WTC11 (cell line): ENCODE measurements around the gene PRPF8. TPM values are rescaled to one million over a fixed set of nuclear protein-coding genes. Genes with fewer than 3 reads are reported as not detected.

ENCODE experiments used
- ATAC-seq: fragments of 200-7000 bp; cut with Tn5 transposase; 2 replicates; pipeline ENCODE4 v1.10.0; 2021; ENCODE audit warnings: mild to moderate bottlenecking, moderate library complexity
- CTCF ChIA-PET: fragments of 300-600 bp; sonication (Branson Sonifier 250); formaldehyde crosslinking; loops from one replicate; lab custom pipeline; 2021; ENCODE audit warnings: antibody characterized with exemption; lab: Charles Lee
- POLR2A ChIA-PET: fragments of 350-600 bp; sonication (Branson Sonifier 250); formaldehyde crosslinking; loops from one replicate; lab custom pipeline; 2021; ENCODE audit warnings: antibody characterized with exemption; lab: Charles Lee
- DNase-seq: peaks from one replicate; pipeline ENCODE4 v3.0.0; 2021; ENCODE audit warnings: low spot score
- H3K27ac Mint-ChIP-seq: 2 replicates; pipeline ENCODE4 v1.8.0; 2021; ENCODE audit warnings: mixed read lengths
- H3K27me3 Mint-ChIP-seq: 2 replicates; pipeline ENCODE4 v1.8.0; 2021; ENCODE audit warnings: low read depth, mild to moderate bottlenecking, moderate library complexity, mixed read lengths
- H3K36me3 Mint-ChIP-seq: 2 replicates; pipeline ENCODE4 v1.8.0; 2021; ENCODE audit warnings: mixed read lengths
- H3K4me1 Mint-ChIP-seq: 2 replicates; pipeline ENCODE4 v1.8.0; 2022; ENCODE audit warnings: mixed read lengths
- H3K4me3 Mint-ChIP-seq: 2 replicates; pipeline ENCODE4 v1.8.0; 2021; ENCODE audit warnings: mild to moderate bottlenecking, moderate library complexity, mixed read lengths
- H3K9me3 Mint-ChIP-seq: 2 replicates; pipeline ENCODE4 v1.8.0; 2021; ENCODE audit warnings: mixed read lengths
- CREB1 ChIP-seq: sonication (generic); formaldehyde crosslinking; IDR thresholded peaks from 2 replicates; pipeline ENCODE4 v1.8.0; 2023; ENCODE audit warnings: mild to moderate bottlenecking, missing genetic modification reagents
- FOXP1 ChIP-seq: sonication (generic); formaldehyde crosslinking; IDR thresholded peaks from 2 replicates; pipeline ENCODE4 v1.8.0; 2022; ENCODE audit warnings: missing genetic modification reagents, mild to moderate bottlenecking, moderate library complexity, borderline replicate concordance
- GTF2I ChIP-seq: fragments of 250-450 bp; sonication (Bioruptor Pico); conservative IDR thresholded peaks from 2 replicates; pipeline ENCODE4 v1.4.0; 2021; ENCODE audit warnings: mild to moderate bottlenecking
- JAZF1 ChIP-seq: fragments of 250-450 bp; sonication (Bioruptor Pico); IDR thresholded peaks from 2 replicates; pipeline ENCODE4 v1.9.0; 2021; ENCODE audit warnings: moderate library complexity, mild to moderate bottlenecking, inconsistent platforms
- NR3C1 ChIP-seq: sonication (generic); formaldehyde crosslinking; conservative IDR thresholded peaks from 2 replicates; pipeline ENCODE4 v1.8.1; 2023; ENCODE audit warnings: low read depth, mild to moderate bottlenecking, missing genetic modification reagents
- PRDM15 ChIP-seq: sonication (generic); formaldehyde crosslinking; IDR thresholded peaks from 2 replicates; pipeline ENCODE4 v1.8.0; 2022; ENCODE audit warnings: missing genetic modification reagents
- SP1 ChIP-seq: sonication (generic); formaldehyde crosslinking; conservative IDR thresholded peaks from 2 replicates; pipeline ENCODE4 v1.8.1; 2022; ENCODE audit warnings: missing genetic modification reagents
- STAT6 ChIP-seq: sonication (generic); formaldehyde crosslinking; conservative IDR thresholded peaks from 2 replicates; pipeline ENCODE4 v1.8.1; 2023; ENCODE audit warnings: mild to moderate bottlenecking, low read depth, missing genetic modification reagents, moderate library complexity
- USF1 ChIP-seq: sonication (generic); formaldehyde crosslinking; IDR thresholded peaks from 2 replicates; pipeline ENCODE4 v1.8.0; 2022; ENCODE audit warnings: mild to moderate bottlenecking, missing genetic modification reagents
- total RNA-seq: library from RNA; stranded (reverse); gene quantifications from 3 replicates; pipeline ENCODE4 v1.2.3, GENCODE V29; 2021

The PRPF8 gene
- total RNA-seq, 1 experiment from 2014 or later, result 388 TPM

GRCh38 chr17:1711804-1712203 lies 27.1 kb upstream of the PRPF8 start (continued):
- no peak for TF ChIP-seq PRDM15
- TF ChIP-seq NR3C1 (CRISPR knock-in tag), result no peak
- no peak for TF ChIP-seq STAT6 (CRISPR knock-in tag)
- no peak for TF ChIP-seq JAZF1 (CRISPR knock-in tag)
- no peak for TF ChIP-seq GTF2I
- TF ChIP-seq FOXP1 (CRISPR knock-in tag), result no peak
- TF ChIP-seq, all 79 proteins: peak for 0

DNA sequence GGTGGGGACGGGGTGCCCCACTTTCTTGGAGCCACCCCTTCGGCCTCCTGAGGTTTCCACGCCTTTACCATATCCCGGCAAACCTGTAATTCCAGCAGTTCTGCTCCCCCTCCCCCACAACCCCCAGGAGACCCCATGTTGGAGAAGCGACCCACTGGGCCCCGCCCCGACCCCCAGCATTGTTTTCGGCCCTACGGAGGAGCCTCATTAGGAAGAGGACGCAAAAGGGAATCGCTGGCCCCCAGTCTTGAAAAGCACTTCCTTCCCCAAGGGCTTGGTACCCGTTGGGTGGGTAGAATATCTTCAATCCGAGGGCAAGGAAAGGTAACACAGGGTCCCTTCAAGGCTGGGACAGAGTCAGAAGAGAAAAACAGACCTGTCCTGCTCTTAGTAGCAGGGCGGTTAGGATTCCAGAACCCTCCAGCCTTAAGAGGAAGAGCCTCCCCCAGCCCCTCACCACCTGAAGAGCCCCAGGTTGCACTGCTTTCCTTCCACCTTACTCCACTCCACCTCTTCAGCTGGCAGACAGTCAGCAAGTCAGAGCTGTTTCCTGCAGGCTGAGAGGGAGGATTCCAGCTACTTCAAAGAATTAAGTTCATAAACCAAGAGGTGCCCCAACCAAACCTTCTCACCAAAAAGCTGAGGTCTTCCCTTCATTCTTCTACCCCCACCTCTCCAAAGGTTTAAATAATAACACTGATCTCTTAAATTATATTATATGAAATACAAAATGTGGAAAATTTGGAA lies 26.3 kb upstream of the PRPF8 start:
- TF ChIP-seq CREB1, result no peak
- peak; percentile 57; the same call in 1 of the 2 replicates for TF ChIP-seq PRDM15
- no peak for TF ChIP-seq USF1 (CRISPR knock-in tag)
- no peak for TF ChIP-seq SP1 (CRISPR knock-in tag)
- ChIA-PET POLR2A (no interaction called here), CTCF (interaction anchor here (0.8 to 1.8 kb wide), 3 partner anchors 10 to 42 kb away, joined by 3 to 9 read pairs (median 4); partner anchors contain the start of gene WDR81)
- no peaks in the 10 kb centered on the region for H3K9me3 Mint-ChIP-seq
- DNase-seq (peak; percentile 45), ATAC-seq (no peak)
- H3K27ac Mint-ChIP-seq, result no peak overlapping the region
- peaks cover 12% of the 10 kb centered on the region for H3K27me3 Mint-ChIP-seq
- peaks cover 15% of the 10 kb centered on the region for H3K4me1 Mint-ChIP-seq
- no peaks in the 10 kb centered on the region for H3K36me3 Mint-ChIP-seq
- peak overlapping the region; percentile 82 for H3K4me3 Mint-ChIP-seq
